WTC11 (cell line): Measurements from ENCODE around the gene SORT1. TPM values are rescaled to one million over a fixed set of nuclear protein-coding genes. Genes with fewer than 3 reads are reported as not detected.

ENCODE experiments used
- ATAC-seq: fragments of 200-7000 bp; cut with Tn5 transposase; 2 replicates; pipeline ENCODE4 v1.10.0; 2021; ENCODE audit warnings: mild to moderate bottlenecking, moderate library complexity
- CTCF ChIA-PET: fragments of 300-600 bp; sonication (Branson Sonifier 250); formaldehyde crosslinking; loops from one replicate; lab custom pipeline; 2021; ENCODE audit warnings: antibody characterized with exemption; lab: Charles Lee
- POLR2A ChIA-PET: fragments of 350-600 bp; sonication (Branson Sonifier 250); formaldehyde crosslinking; loops from one replicate; lab custom pipeline; 2021; ENCODE audit warnings: antibody characterized with exemption; lab: Charles Lee
- DNase-seq: peaks from one replicate; pipeline ENCODE4 v3.0.0; 2021; ENCODE audit warnings: low spot score
- H3K27ac Mint-ChIP-seq: 2 replicates; pipeline ENCODE4 v1.8.0; 2021; ENCODE audit warnings: mixed read lengths
- H3K27me3 Mint-ChIP-seq: 2 replicates; pipeline ENCODE4 v1.8.0; 2021; ENCODE audit warnings: low read depth, mild to moderate bottlenecking, moderate library complexity, mixed read lengths
- H3K36me3 Mint-ChIP-seq: 2 replicates; pipeline ENCODE4 v1.8.0; 2021; ENCODE audit warnings: mixed read lengths
- H3K4me1 Mint-ChIP-seq: 2 replicates; pipeline ENCODE4 v1.8.0; 2022; ENCODE audit warnings: mixed read lengths
- H3K4me3 Mint-ChIP-seq: 2 replicates; pipeline ENCODE4 v1.8.0; 2021; ENCODE audit warnings: mild to moderate bottlenecking, moderate library complexity, mixed read lengths
- H3K9me3 Mint-ChIP-seq: 2 replicates; pipeline ENCODE4 v1.8.0; 2021; ENCODE audit warnings: mixed read lengths
- ARID4B ChIP-seq: sonication (generic); formaldehyde crosslinking; IDR thresholded peaks from 2 replicates; pipeline ENCODE4 v1.8.0; 2023; ENCODE audit warnings: missing genetic modification reagents, mild to moderate bottlenecking, borderline replicate concordance
- E2F5 ChIP-seq: sonication (generic); formaldehyde crosslinking; IDR thresholded peaks from 2 replicates; pipeline ENCODE4 v1.8.1; 2022; ENCODE audit warnings: mild to moderate bottlenecking, moderate library complexity, missing genetic modification reagents
- ETV6 ChIP-seq: sonication (generic); formaldehyde crosslinking; IDR thresholded peaks from 2 replicates; pipeline ENCODE4 v1.8.1; 2022; ENCODE audit warnings: mild to moderate bottlenecking, missing genetic modification reagents
- FOXJ3 ChIP-seq: sonication (generic); formaldehyde crosslinking; IDR thresholded peaks from 2 replicates; pipeline ENCODE4 v1.9.0; 2021; ENCODE audit warnings: missing genetic modification reagents, mild to moderate bottlenecking, borderline replicate concordance
- GRHL2 ChIP-seq: fragments of 250-450 bp; sonication (Bioruptor Pico); IDR thresholded peaks from 2 replicates; pipeline ENCODE4 v1.8.0; 2022; ENCODE audit warnings: mild to moderate bottlenecking, moderate library complexity; ENCODE audit not compliant: insufficient replicate concordance, severe bottlenecking
- OVOL2 ChIP-seq: fragments of 250-450 bp; sonication (Bioruptor Pico); IDR thresholded peaks from 2 replicates; pipeline ENCODE4 v1.9.0; 2021; ENCODE audit warnings: mild to moderate bottlenecking, borderline replicate concordance
- SOX15 ChIP-seq: fragments of 250-450 bp; sonication (Bioruptor Pico); IDR thresholded peaks from 2 replicates; pipeline ENCODE4 v1.9.0; 2021; ENCODE audit warnings: mild to moderate bottlenecking
- ZMAT4 ChIP-seq: fragments of 250-450 bp; sonication (Bioruptor Pico); IDR thresholded peaks from 2 replicates; pipeline ENCODE4 v1.9.0; 2021; ENCODE audit warnings: mild to moderate bottlenecking
- ZNF138 ChIP-seq: sonication (generic); formaldehyde crosslinking; conservative IDR thresholded peaks from 2 replicates; pipeline ENCODE4 v1.8.1; 2022; ENCODE audit warnings: mild to moderate bottlenecking, moderate library complexity, missing genetic modification reagents
- ZNF281 ChIP-seq: sonication (generic); formaldehyde crosslinking; IDR thresholded peaks from 2 replicates; pipeline ENCODE4 v1.8.0; 2023; ENCODE audit warnings: mild to moderate bottlenecking, missing genetic modification reagents
- ZNF423 ChIP-seq: fragments of 250-450 bp; sonication (Bioruptor Pico); IDR thresholded peaks from 2 replicates; pipeline ENCODE4 v2.1.2; 2022; ENCODE audit warnings: mild to moderate bottlenecking, moderate library complexity
- ZNF512 ChIP-seq: sonication (generic); formaldehyde crosslinking; IDR thresholded peaks from 2 replicates; pipeline ENCODE4 v1.8.1; 2022; ENCODE audit warnings: missing genetic modification reagents, borderline replicate concordance
- total RNA-seq: library from RNA; stranded (reverse); gene quantifications from 3 replicates; pipeline ENCODE4 v1.2.3, GENCODE V29; 2021
- TF ChIP-seq, protein P1 (sequence below): sonication (generic); formaldehyde crosslinking; IDR thresholded peaks from 2 replicates; pipeline ENCODE4 v1.8.1; 2023; ENCODE audit warnings: mild to moderate bottlenecking, missing genetic modification reagents, borderline replicate concordance
- TF ChIP-seq, protein P2 (sequence below): sonication (generic); formaldehyde crosslinking; IDR thresholded peaks from 2 replicates; pipeline ENCODE4 v1.8.1; 2023; ENCODE audit warnings: mild to moderate bottlenecking, missing genetic modification reagents, moderate library complexity
- TF ChIP-seq, protein P3 (sequence below): fragments of 250-450 bp; sonication (Bioruptor Pico); conservative IDR thresholded peaks from 2 replicates; pipeline ENCODE4 v1.9.0; 2021; ENCODE audit warnings: mild to moderate bottlenecking

Gene SORT1
- total RNA-seq, 1 experiment from 2014 or later, result 55.9 TPM

GRCh38 chr1:109400035-109400655, 2.4 kb upstream of the SORT1 start:
- Mint-ChIP-seq H3K27me3 (no peaks in the 10 kb centered on the region), H3K36me3 (peaks cover 13% of the 10 kb centered on the region), H3K4me3 (no peak overlapping the region), H3K4me1 (peaks cover 28% of the 10 kb centered on the region), H3K27ac (no peak overlapping the region), H3K9me3 (no peaks in the 10 kb centered on the region)
- no peak for DNase-seq
- POLR2A ChIA-PET, result interaction anchor here (0.6 kb wide), 1 partner anchor 73 kb away, joined by 3 read pairs; no protein-coding TSS in a partner anchor
- no peak for TF ChIP-seq ZNF281 (CRISPR knock-in tag)
- no peak for TF ChIP-seq ETV6 (CRISPR knock-in tag)
- TF ChIP-seq, protein P1, sequence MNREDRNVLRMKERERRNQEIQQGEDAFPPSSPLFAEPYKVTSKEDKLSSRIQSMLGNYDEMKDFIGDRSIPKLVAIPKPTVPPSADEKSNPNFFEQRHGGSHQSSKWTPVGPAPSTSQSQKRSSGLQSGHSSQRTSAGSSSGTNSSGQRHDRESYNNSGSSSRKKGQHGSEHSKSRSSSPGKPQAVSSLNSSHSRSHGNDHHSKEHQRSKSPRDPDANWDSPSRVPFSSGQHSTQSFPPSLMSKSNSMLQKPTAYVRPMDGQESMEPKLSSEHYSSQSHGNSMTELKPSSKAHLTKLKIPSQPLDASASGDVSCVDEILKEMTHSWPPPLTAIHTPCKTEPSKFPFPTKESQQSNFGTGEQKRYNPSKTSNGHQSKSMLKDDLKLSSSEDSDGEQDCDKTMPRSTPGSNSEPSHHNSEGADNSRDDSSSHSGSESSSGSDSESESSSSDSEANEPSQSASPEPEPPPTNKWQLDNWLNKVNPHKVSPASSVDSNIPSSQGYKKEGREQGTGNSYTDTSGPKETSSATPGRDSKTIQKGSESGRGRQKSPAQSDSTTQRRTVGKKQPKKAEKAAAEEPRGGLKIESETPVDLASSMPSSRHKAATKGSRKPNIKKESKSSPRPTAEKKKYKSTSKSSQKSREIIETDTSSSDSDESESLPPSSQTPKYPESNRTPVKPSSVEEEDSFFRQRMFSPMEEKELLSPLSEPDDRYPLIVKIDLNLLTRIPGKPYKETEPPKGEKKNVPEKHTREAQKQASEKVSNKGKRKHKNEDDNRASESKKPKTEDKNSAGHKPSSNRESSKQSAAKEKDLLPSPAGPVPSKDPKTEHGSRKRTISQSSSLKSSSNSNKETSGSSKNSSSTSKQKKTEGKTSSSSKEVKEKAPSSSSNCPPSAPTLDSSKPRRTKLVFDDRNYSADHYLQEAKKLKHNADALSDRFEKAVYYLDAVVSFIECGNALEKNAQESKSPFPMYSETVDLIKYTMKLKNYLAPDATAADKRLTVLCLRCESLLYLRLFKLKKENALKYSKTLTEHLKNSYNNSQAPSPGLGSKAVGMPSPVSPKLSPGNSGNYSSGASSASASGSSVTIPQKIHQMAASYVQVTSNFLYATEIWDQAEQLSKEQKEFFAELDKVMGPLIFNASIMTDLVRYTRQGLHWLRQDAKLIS (CRISPR knock-in tag), result no peak
- no peak for TF ChIP-seq GRHL2 (CRISPR knock-in tag)
- no peak for TF ChIP-seq ZMAT4 (CRISPR knock-in tag)
- TF ChIP-seq, protein P2, sequence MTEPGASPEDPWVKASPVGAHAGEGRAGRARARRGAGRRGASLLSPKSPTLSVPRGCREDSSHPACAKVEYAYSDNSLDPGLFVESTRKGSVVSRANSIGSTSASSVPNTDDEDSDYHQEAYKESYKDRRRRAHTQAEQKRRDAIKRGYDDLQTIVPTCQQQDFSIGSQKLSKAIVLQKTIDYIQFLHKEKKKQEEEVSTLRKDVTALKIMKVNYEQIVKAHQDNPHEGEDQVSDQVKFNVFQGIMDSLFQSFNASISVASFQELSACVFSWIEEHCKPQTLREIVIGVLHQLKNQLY (CRISPR knock-in tag), result no peak
- TF ChIP-seq, protein P3, sequence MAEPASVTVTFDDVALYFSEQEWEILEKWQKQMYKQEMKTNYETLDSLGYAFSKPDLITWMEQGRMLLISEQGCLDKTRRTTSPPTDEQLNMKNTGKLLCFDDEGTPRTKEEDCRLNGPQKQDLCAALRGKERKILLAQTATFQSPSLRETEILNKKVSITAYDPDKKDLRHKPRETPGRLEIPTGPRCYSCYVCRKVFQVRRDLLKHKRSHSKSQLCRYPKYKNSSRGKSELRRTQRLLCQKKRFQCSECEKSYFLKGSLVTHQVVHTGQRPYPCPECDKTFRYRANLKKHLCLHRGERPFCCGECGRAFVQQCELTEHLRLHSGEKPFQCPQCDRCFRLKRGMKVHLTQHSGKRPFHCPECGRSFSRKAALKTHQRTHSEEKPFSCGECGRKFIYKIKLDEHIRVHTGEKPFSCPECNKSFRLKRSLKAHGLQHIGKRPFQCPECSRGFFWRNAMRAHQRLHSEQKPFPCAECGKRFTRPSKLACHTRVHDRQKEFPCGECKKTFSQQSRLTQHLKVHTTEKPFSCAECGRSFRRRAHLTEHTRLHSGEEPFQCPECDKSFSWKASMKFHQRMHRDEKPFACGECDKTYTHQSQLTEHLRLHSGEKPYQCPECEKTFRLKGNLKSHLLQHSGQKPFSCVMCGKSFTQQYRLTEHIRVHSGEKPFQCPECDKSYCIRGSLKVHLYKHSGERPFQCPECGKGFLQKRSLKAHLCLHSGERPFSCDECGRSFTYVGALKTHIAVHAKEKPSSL (CRISPR knock-in tag), result no peak
- TF ChIP-seq ZNF138, result no peak
- TF ChIP-seq FOXJ3 (CRISPR knock-in tag), result no peak
- no peak for TF ChIP-seq ZNF423 (CRISPR knock-in tag)
- no peak for TF ChIP-seq ZNF512
- TF ChIP-seq ARID4B (CRISPR knock-in tag), result no peak
- no peak for TF ChIP-seq OVOL2 (CRISPR knock-in tag)
- no peak for TF ChIP-seq SOX15 (CRISPR knock-in tag)
- TF ChIP-seq E2F5, result no peak
- CTCF ChIA-PET, result interaction anchor here (0.8 to 4.4 kb wide), 7 partner anchors 13 to 199 kb away, joined by 3 to 68 read pairs (median 6); partner anchors contain the start of gene PSRC1
- ATAC-seq, result no peak
